Osteoblast (primary cell): ENCODE results near the gene CHD6. TPM values are rescaled to one million over a fixed set of nuclear protein-coding genes. Genes with fewer than 3 reads are reported as not detected.

Experiments used
- DNase-seq: peaks from one replicate; pipeline ENCODE4 v3.0.0; 2011; ENCODE audit warnings: low spot score, mixed read lengths; ENCODE audit not compliant: insufficient read length; ENCODE audit errors: missing footprints
- H2AFZ ChIP-seq: 2 replicates; pipeline ENCODE4 v1.6.0; 2011; ENCODE audit warnings: mild to moderate bottlenecking, low read length
- H3K27ac ChIP-seq: 2 replicates; pipeline ENCODE4 v1.5.1; 2011; ENCODE audit warnings: mild to moderate bottlenecking, low read depth, low read length, moderate library complexity
- H3K27me3 ChIP-seq: 2 replicates; pipeline ENCODE4 v1.6.0; 2012; ENCODE audit warnings: mild to moderate bottlenecking, control low read depth, inconsistent platforms, low read length, moderate library complexity; ENCODE audit not compliant: insufficient read depth
- H3K36me3 ChIP-seq: 2 replicates; pipeline ENCODE4 v1.5.1; 2011; ENCODE audit warnings: mild to moderate bottlenecking, low read length, control low read depth, moderate library complexity; ENCODE audit not compliant: insufficient read depth
- H3K4me1 ChIP-seq: 2 replicates; pipeline ENCODE4 v1.5.1; 2011; ENCODE audit warnings: mild to moderate bottlenecking, low read length, control low read depth, moderate library complexity; ENCODE audit not compliant: insufficient read depth
- H3K4me2 ChIP-seq: 2 replicates; pipeline ENCODE4 v1.6.0; 2011; ENCODE audit warnings: mild to moderate bottlenecking, low read length; ENCODE audit not compliant: insufficient read depth
- H3K4me3 ChIP-seq: fragments of 200-600 bp; sonication (generic); 3 replicates; pipeline ENCODE4 v1.5.1; 2012; ENCODE audit warnings: mild to moderate bottlenecking, low read length, inconsistent platforms; ENCODE audit not compliant: insufficient read depth
- H3K79me2 ChIP-seq: 2 replicates; pipeline ENCODE4 v1.6.0; 2012; ENCODE audit warnings: mild to moderate bottlenecking, low read length, control low read depth, inconsistent platforms; ENCODE audit not compliant: insufficient read depth
- H3K9me3 ChIP-seq: 2 replicates; pipeline ENCODE4 v1.5.1; 2011; ENCODE audit warnings: low read depth, low read length, control low read depth
- H4K20me1 ChIP-seq: 2 replicates; pipeline ENCODE4 v1.6.0; 2012; ENCODE audit warnings: mild to moderate bottlenecking, low read length, control low read depth; ENCODE audit not compliant: insufficient read depth
- total RNA-seq: library from RNA; depleted of rRNA; stranded (reverse); fragments of >200 nt; gene quantifications from 2 replicates; pipeline ENCODE4 v1.2.3, GENCODE V29; 2012
- TF ChIP-seq, protein P1 (sequence below): IDR thresholded peaks from 2 replicates; pipeline ENCODE4 v1.5.1; 2011; ENCODE audit warnings: mild to moderate bottlenecking, low read depth, low read length, moderate library complexity; ENCODE audit errors: extremely low read depth

The CHD6 gene
- total RNA-seq, 1 donor: 32.2 TPM

DNA sequence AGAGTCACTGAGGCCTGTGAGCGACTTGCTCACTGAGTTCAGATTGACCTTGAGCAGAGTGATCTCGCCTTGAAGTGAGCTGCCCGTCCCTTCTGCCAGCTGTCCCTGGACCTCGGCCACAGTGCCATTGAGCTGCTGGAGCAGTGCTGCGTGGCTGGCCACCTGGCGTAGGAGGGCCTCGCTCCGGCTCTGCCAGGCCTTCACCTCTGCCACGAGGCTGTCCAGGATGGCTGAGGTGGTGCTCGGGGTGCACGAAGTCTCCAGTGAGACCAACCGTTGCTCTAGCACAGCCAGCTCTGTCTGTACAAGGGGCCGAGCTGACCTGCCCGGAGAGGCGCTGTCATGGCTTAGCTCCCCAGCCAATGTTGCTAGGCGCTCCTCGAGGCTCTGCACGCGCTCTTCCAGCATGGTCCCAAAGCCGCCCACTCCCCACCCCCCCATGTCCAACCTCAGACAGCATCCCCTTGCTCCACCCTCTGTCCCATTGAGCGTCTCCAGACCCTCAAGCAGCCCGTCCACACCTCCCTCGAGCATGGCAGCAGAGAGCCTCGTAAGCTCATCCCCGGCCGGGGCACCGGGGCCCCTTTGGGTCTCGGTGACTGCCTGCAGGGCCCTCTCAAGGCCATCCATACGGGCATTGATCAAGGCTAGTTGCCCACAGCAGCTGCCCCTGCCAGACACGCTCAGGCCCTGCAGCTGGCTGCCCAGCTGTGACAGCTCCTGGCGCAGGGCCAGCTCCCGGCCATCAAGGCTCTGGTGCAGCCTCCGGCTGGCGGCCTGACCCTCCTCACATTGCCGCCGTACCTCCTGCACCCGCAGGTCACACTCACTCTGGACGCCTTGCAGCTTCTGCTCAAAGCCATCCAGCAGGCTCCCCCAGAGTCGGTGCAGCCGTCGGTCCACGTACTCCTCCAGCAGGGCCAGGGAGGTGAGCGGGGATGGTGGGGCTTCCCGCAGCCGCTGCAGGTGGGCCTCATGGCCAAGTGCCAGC lies 256.1 kb downstream of the CHD6 start:
- H4K20me1 ChIP-seq: no peaks in the 10 kb centered on the region
- TF ChIP-seq, protein P1, sequence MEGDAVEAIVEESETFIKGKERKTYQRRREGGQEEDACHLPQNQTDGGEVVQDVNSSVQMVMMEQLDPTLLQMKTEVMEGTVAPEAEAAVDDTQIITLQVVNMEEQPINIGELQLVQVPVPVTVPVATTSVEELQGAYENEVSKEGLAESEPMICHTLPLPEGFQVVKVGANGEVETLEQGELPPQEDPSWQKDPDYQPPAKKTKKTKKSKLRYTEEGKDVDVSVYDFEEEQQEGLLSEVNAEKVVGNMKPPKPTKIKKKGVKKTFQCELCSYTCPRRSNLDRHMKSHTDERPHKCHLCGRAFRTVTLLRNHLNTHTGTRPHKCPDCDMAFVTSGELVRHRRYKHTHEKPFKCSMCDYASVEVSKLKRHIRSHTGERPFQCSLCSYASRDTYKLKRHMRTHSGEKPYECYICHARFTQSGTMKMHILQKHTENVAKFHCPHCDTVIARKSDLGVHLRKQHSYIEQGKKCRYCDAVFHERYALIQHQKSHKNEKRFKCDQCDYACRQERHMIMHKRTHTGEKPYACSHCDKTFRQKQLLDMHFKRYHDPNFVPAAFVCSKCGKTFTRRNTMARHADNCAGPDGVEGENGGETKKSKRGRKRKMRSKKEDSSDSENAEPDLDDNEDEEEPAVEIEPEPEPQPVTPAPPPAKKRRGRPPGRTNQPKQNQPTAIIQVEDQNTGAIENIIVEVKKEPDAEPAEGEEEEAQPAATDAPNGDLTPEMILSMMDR: no peak
- H3K9me3 ChIP-seq: no peaks in the 10 kb centered on the region
- H2AFZ ChIP-seq: no peak overlapping the region
- H3K4me1 ChIP-seq: no peaks in the 10 kb centered on the region
- no peak overlapping the region for H3K4me3 ChIP-seq
- H3K27me3 ChIP-seq: peaks cover 24% of the 10 kb centered on the region
- H3K79me2 ChIP-seq: no peaks in the 10 kb centered on the region
- peak; percentile 78 for DNase-seq
- no peak overlapping the region for H3K27ac ChIP-seq
- H3K4me2 ChIP-seq: no peak overlapping the region
- H3K36me3 ChIP-seq: no peaks in the 10 kb centered on the region

DNA sequence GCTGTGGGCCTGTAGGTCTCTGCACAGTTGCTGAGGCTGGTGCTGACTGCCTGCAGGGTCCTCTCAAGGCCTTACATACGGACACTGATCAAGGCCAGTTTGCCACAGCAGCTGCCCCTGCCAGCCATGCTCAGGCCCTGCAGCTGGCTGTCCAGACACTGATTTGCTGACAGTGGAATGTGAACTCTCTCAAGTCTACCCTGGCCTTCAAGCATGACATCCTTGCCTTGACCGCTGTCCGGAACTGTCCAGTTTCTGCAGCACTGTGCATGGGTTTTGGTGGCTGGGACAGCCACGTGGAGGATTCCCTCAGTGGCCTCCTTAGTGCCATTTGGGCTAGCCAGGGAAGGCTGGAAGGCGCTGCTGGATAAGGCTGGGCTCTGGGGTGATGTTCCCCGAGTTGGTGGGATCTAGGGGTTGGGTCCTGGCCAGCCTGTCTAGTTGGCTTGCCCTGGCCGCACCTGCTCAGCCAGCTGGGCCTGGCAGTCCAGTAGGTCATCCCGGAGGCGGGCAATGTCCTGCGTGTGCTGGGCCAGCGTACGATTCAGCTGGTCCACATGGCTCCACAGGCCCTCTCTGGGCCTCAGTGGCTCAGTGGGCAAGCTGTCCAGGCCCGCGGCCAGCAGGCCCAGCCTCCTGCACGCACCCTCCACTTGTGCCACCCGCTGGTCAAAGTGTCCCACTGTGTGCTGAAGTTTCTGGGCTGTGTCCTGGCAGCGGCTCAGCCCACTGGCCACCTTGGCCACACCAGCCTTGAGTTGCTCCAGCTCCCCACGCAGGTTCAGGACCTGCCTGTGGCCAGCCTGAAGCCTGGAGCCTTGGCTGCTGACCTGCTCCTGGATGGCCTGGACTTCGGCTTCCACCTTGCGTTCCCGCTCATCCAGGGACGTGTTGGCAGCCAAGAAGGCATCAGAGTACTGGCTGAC lies 257.1 kb downstream of the CHD6 start:
- Histone ChIP-seq H3K79me2 (no peaks in the 10 kb centered on the region), H3K4me3 (no peak overlapping the region), H3K4me1 (no peaks in the 10 kb centered on the region), H3K27me3 (peaks cover 17% of the 10 kb centered on the region), H2AFZ (no peak overlapping the region), H3K4me2 (no peak overlapping the region), H4K20me1 (no peaks in the 10 kb centered on the region), H3K36me3 (no peaks in the 10 kb centered on the region), H3K9me3 (no peaks in the 10 kb centered on the region), H3K27ac (no peak overlapping the region)
- DNase-seq: peak; percentile 79
- TF ChIP-seq, protein P1: no peak

DNA sequence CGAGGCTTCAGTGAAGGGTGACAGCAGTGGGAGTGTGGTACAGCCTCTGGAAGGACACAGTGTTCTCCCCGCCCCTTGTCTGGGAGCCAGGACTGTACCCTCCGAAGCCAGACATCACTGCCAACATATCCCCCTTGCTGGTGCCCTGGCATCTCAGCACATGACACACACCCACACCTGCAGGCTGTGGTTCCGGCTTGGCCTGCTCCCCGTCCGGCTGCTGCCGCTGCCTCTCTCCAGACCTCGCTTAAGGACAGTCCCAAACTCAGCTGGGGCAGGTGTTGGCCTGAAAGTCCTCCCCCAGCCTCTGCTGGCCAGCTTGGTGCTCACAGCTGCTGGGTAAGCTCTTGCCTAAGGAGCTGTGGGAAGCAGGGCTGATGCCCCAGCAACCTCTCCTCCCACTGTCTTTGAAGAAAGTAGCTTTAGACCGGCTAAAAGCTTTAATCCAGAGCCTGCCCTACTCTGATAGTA lies 258.6 kb downstream of the CHD6 start:
- Histone ChIP-seq H3K9me3 (no peaks in the 10 kb centered on the region), H3K79me2 (no peaks in the 10 kb centered on the region), H3K36me3 (no peaks in the 10 kb centered on the region), H3K27me3 (peaks cover 2% of the 10 kb centered on the region), H2AFZ (no peak overlapping the region), H3K4me2 (no peak overlapping the region), H4K20me1 (no peaks in the 10 kb centered on the region), H3K4me1 (no peaks in the 10 kb centered on the region), H3K27ac (no peak overlapping the region), H3K4me3 (no peak overlapping the region)
- TF ChIP-seq, protein P1: no peak
- peak; percentile 84 for DNase-seq
